ENCODE measurements around the gene SCN2B. TPM values are rescaled to one million over a fixed set of nuclear protein-coding genes. Genes with fewer than 3 reads are reported as not detected.
A peak's percentile ranks its signal among the peaks of the same experiment; 100 is the strongest.

Gene SCN2B
- total and polyA plus RNA-seq, 9 donors = 2.1 to 5.4 (median 4.2) TPM

- Histone ChIP-seq H3K9me3 (replicated peaks; ENCODE audit: control insufficient read depth, low read depth, low read length) (no peaks in the 10 kb centered on the region), H3K36me3 (ENCODE audit: control insufficient read depth, insufficient read depth, low read length) (no peaks in the 10 kb centered on the region), H3K27me3 (ENCODE audit: control insufficient read depth, insufficient read depth, low read length) (peaks cover 18% of the 10 kb centered on the region), H3K27ac (ENCODE audit: low read length) (no peak overlapping the region), H3K4me3 (ENCODE audit: low read length) (no peak overlapping the region), H3K4me1 (ENCODE audit: control insufficient read depth, insufficient read depth, low read length) (no peaks in the 10 kb centered on the region)
- no peak for DNase-seq
- WGBS (ENCODE audit: insufficient coverage) = 82% methylated on average over 7 of the region's 11 CpGs
Observed at GRCh38 chr11:118216621-118217481, 40.4 kb upstream of the SCN2B start.

GRCh38 chr11:118215765-118216164, 39.3 kb upstream of the SCN2B start:
- H3K4me3 ChIP-seq (ENCODE audit: low read length) = no peak overlapping the region
- H3K36me3 ChIP-seq (ENCODE audit: control insufficient read depth, insufficient read depth, low read length) = no peaks in the 10 kb centered on the region
- H3K27ac ChIP-seq (ENCODE audit: low read length) = no peak overlapping the region
- H3K4me1 ChIP-seq (ENCODE audit: control insufficient read depth, insufficient read depth, low read length) = no peaks in the 10 kb centered on the region
- no peak for DNase-seq
- H3K9me3 ChIP-seq (replicated peaks; ENCODE audit: control insufficient read depth, low read depth, low read length) = no peaks in the 10 kb centered on the region
- peaks cover 14% of the 10 kb centered on the region for H3K27me3 ChIP-seq (ENCODE audit: control insufficient read depth, insufficient read depth, low read length)
- no CpG with 5 or more reads among the region's 7 CpGs for WGBS (ENCODE audit: insufficient coverage)

DNA sequence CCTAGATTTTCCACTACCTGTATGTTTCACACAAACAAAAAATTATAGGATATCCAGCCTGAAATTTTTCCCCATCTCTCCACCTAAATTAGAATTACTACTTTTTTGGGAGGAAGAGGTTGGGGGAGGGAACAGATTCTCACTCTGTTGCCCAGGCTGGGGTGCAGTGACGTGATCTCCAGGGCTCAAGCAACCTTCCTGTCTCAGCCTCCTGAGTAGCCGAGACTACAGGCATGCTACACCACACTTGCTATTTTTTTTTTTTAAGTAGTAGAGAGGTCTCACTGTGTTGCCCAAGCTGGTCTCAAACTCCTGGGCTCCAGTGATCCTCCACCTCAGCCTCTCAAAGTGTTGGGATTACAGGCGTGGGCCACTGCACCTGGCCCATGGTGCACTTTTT, 38.8 kb upstream of the SCN2B start:
- Histone ChIP-seq H3K9me3 (replicated peaks; ENCODE audit: control insufficient read depth, low read depth, low read length) (no peaks in the 10 kb centered on the region), H3K36me3 (ENCODE audit: control insufficient read depth, insufficient read depth, low read length) (no peaks in the 10 kb centered on the region), H3K27ac (ENCODE audit: low read length) (no peak overlapping the region), H3K4me1 (ENCODE audit: control insufficient read depth, insufficient read depth, low read length) (no peaks in the 10 kb centered on the region), H3K4me3 (ENCODE audit: low read length) (no peak overlapping the region), H3K27me3 (ENCODE audit: control insufficient read depth, insufficient read depth, low read length) (peaks cover 12% of the 10 kb centered on the region)
- no CpG with 5 or more reads among the region's 3 CpGs for WGBS (ENCODE audit: insufficient coverage)
- DNase-seq = no peak

DNA sequence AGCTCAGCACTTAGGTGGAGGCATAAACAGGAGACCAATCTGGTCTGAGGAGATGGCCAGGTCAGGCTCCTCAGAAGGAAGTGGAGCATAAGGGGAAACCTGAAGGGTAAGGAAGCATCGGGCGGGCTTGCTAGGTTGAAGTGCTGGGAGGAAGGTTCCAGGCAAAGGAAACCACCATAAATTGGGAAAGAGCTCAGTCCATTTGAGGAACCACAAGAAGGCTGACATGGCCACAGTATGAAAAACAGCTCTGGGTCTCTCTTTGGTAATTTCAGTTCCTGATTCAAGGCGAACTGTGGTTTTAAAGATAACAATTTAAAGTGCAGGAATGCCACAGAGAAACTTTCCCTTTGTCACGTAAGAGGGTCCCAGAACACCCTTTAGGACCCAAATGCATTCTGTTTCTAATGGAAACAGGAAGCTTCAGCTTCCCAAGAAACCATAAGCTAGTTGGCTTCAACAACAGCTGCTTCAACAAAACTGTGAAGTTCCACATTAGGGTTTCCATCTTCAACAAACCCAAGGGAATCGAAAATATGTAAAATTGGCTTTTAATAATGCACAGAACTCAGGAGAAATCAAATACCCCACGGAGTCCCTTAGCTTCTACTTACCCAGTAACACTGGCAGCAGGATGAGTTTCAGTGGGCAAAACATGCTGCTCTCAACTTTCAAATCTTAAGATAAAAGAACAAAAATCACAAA, 37.9 kb upstream of the SCN2B start:
- Histone ChIP-seq H3K4me3 (ENCODE audit: low read length) (no peak overlapping the region), H3K4me1 (ENCODE audit: control insufficient read depth, insufficient read depth, low read length) (no peaks in the 10 kb centered on the region)
- 66% methylated on average over 4 of the region's 6 CpGs for WGBS (ENCODE audit: insufficient coverage)

GRCh38 chr11:118213781-118214180, 37.3 kb upstream of the SCN2B start:
- H3K27ac ChIP-seq (ENCODE audit: low read length) = no peak overlapping the region
- DNase-seq = no peak
- peaks cover 12% of the 10 kb centered on the region for H3K27me3 ChIP-seq (ENCODE audit: control insufficient read depth, insufficient read depth, low read length)
- no CpG with 5 or more reads among the region's 2 CpGs for WGBS (ENCODE audit: insufficient coverage)
- H3K36me3 ChIP-seq (ENCODE audit: control insufficient read depth, insufficient read depth, low read length) = no peaks in the 10 kb centered on the region
- H3K9me3 ChIP-seq (replicated peaks; ENCODE audit: control insufficient read depth, low read depth, low read length) = no peaks in the 10 kb centered on the region
- H3K4me1 ChIP-seq (ENCODE audit: control insufficient read depth, insufficient read depth, low read length) = no peaks in the 10 kb centered on the region
- no peak overlapping the region for H3K4me3 ChIP-seq (ENCODE audit: low read length)

More for the DNA sequence above, 37.9 kb upstream of the SCN2B start:
- Histone ChIP-seq H3K9me3 (replicated peaks; ENCODE audit: control insufficient read depth, low read depth, low read length) (no peaks in the 10 kb centered on the region), H3K27me3 (ENCODE audit: control insufficient read depth, insufficient read depth, low read length) (peaks cover 10% of the 10 kb centered on the region), H3K36me3 (ENCODE audit: control insufficient read depth, insufficient read depth, low read length) (no peaks in the 10 kb centered on the region), H3K27ac (ENCODE audit: low read length) (no peak overlapping the region)
- DNase-seq = peak; percentile 74

DNA sequence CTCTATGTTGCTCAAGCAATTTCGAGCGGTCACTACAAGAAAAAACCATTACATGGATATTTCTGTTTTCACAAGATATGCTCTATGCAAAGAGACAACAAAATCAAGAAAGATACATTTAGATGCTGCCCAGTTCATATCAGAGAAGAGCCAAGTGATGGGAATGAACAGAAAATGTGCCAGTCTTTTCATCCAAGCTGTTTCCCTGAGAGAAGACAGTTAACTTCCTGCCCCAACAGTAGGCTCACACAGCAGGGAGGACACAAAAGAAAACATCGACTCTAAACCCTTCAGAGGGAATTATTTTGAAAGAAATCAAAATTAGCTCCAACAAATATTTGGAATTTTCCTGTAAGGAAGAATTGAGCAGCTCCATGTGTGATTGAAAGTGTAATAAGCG, 36.8 kb upstream of the SCN2B start:
- Histone ChIP-seq H3K27ac (ENCODE audit: low read length) (no peak overlapping the region), H3K27me3 (ENCODE audit: control insufficient read depth, insufficient read depth, low read length) (peaks cover 10% of the 10 kb centered on the region), H3K9me3 (replicated peaks; ENCODE audit: control insufficient read depth, low read depth, low read length) (no peaks in the 10 kb centered on the region), H3K4me3 (ENCODE audit: low read length) (no peak overlapping the region), H3K4me1 (ENCODE audit: control insufficient read depth, insufficient read depth, low read length) (no peaks in the 10 kb centered on the region), H3K36me3 (ENCODE audit: control insufficient read depth, insufficient read depth, low read length) (no peaks in the 10 kb centered on the region)
- DNase-seq = no peak
- no CpG with 5 or more reads among the region's 4 CpGs for WGBS (ENCODE audit: insufficient coverage)

DNA sequence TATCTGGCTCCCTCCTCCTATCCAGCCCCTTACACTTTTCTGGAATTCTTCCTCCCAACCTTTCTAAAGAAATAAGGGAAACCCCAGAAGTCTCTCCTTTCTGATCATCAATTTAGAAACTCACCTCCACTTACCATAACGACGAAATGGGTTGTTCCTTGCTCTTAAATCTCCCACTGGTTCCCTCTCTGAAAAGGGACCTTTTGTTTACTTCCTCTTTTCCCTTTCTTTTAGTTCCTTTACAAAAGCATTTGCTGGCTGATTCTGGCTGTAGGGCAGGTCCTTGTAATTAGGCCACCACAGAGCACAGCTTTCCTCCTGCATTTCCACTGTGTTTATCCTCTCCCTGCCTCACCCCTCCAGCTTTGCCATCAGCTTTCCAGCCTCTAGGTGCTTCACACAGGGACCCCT, 36.3 kb upstream of the SCN2B start:
- H3K4me1 ChIP-seq (ENCODE audit: control insufficient read depth, insufficient read depth, low read length) = no peaks in the 10 kb centered on the region
- no peak overlapping the region for H3K4me3 ChIP-seq (ENCODE audit: low read length)
- H3K9me3 ChIP-seq (replicated peaks; ENCODE audit: control insufficient read depth, low read depth, low read length) = no peaks in the 10 kb centered on the region
- H3K27me3 ChIP-seq (ENCODE audit: control insufficient read depth, insufficient read depth, low read length) = peaks cover 10% of the 10 kb centered on the region
- DNase-seq = peak; percentile 38
- H3K27ac ChIP-seq (ENCODE audit: low read length) = no peak overlapping the region
- 76% methylated on average over 2 of the region's 2 CpGs for WGBS (ENCODE audit: insufficient coverage)
- no peaks in the 10 kb centered on the region for H3K36me3 ChIP-seq (ENCODE audit: control insufficient read depth, insufficient read depth, low read length)

GRCh38 chr11:118212131-118212725, 35.8 kb upstream of the SCN2B start:
- Histone ChIP-seq H3K4me3 (ENCODE audit: low read length) (no peak overlapping the region), H3K9me3 (replicated peaks; ENCODE audit: control insufficient read depth, low read depth, low read length) (no peaks in the 10 kb centered on the region), H3K4me1 (ENCODE audit: control insufficient read depth, insufficient read depth, low read length) (no peaks in the 10 kb centered on the region), H3K36me3 (ENCODE audit: control insufficient read depth, insufficient read depth, low read length) (no peaks in the 10 kb centered on the region), H3K27me3 (ENCODE audit: control insufficient read depth, insufficient read depth, low read length) (peaks cover 10% of the 10 kb centered on the region), H3K27ac (ENCODE audit: low read length) (no peak overlapping the region)
- 59% methylated on average over 6 of the region's 7 CpGs for WGBS (ENCODE audit: insufficient coverage)
- DNase-seq = peak; percentile 19

- peaks cover 11% of the 10 kb centered on the region for H3K27me3 ChIP-seq (ENCODE audit: control insufficient read depth, insufficient read depth, low read length)
- H3K4me1 ChIP-seq (ENCODE audit: control insufficient read depth, insufficient read depth, low read length) = no peaks in the 10 kb centered on the region
- no peak overlapping the region for H3K4me3 ChIP-seq (ENCODE audit: low read length)
- no peak for DNase-seq
- no CpG with 5 or more reads among the region's 6 CpGs for WGBS (ENCODE audit: insufficient coverage)
- no peaks in the 10 kb centered on the region for H3K36me3 ChIP-seq (ENCODE audit: control insufficient read depth, insufficient read depth, low read length)
- H3K27ac ChIP-seq (ENCODE audit: low read length) = no peak overlapping the region
- no peaks in the 10 kb centered on the region for H3K9me3 ChIP-seq (replicated peaks; ENCODE audit: control insufficient read depth, low read depth, low read length)
Observed at GRCh38 chr11:118211006-118211405, 34.6 kb upstream of the SCN2B start.

- H3K27me3 ChIP-seq (ENCODE audit: control insufficient read depth, insufficient read depth, low read length) = peaks cover 10% of the 10 kb centered on the region
- H3K4me3 ChIP-seq (ENCODE audit: low read length) = no peak overlapping the region
- H3K27ac ChIP-seq (ENCODE audit: low read length) = no peak overlapping the region
- H3K4me1 ChIP-seq (ENCODE audit: control insufficient read depth, insufficient read depth, low read length) = no peaks in the 10 kb centered on the region
- H3K9me3 ChIP-seq (replicated peaks; ENCODE audit: control insufficient read depth, low read depth, low read length) = no peaks in the 10 kb centered on the region
- 91% methylated on average over 6 of the region's 7 CpGs for WGBS (ENCODE audit: insufficient coverage)
- DNase-seq = no peak
- no peaks in the 10 kb centered on the region for H3K36me3 ChIP-seq (ENCODE audit: control insufficient read depth, insufficient read depth, low read length)
Observed at GRCh38 chr11:118210323-118210722, 33.9 kb upstream of the SCN2B start.

All from muscle of leg (tissue), 11 donors.